SK-N-SH treated with all-trans-retinoic acid at 6 μM for 48 hours (cell line): Measurements from ENCODE around the gene MS4A1.
"Not testable (repeated sequence)": the region's sequence is repeated elsewhere in the genome, so short reads cannot be mapped to it uniquely, and the experiment has no call there.

Experiments used
- ATAC-seq: fragments of 200-7000 bp; cut with Tn5 transposase; 3 replicates; pipeline ENCODE4 v1.9.1; 2020; ENCODE audit warnings: mild to moderate bottlenecking, moderate library complexity
- ARNTL ChIP-seq: fragments of 450-650 bp; formaldehyde crosslinking; IDR thresholded peaks from 2 replicates; pipeline ENCODE4 v1.5.0; 2020; ENCODE audit warnings: low read depth, mild to moderate bottlenecking, moderate library complexity, borderline replicate concordance
- BACH2 ChIP-seq: fragments of 250-450 bp; sonication (Bioruptor Pico); IDR thresholded peaks from 2 replicates; pipeline ENCODE4 v1.9.0; 2021; ENCODE audit warnings: mild to moderate bottlenecking, borderline replicate concordance
- ESRRG ChIP-seq: fragments of 250-450 bp; sonication (Bioruptor Pico); IDR thresholded peaks from 2 replicates; pipeline ENCODE4 v1.6.1; 2021; ENCODE audit warnings: mild to moderate bottlenecking
- SNAI2 ChIP-seq: fragments of 250-450 bp; sonication (Bioruptor Pico); IDR thresholded peaks from 2 replicates; pipeline ENCODE4 v1.5.0; 2020; ENCODE audit warnings: mild to moderate bottlenecking, moderate library complexity
- TOX ChIP-seq: fragments of 250-450 bp; sonication (Bioruptor Pico); IDR thresholded peaks from 2 replicates; pipeline ENCODE4 v1.8.0; 2021; ENCODE audit warnings: mild to moderate bottlenecking, moderate library complexity, borderline replicate concordance
- ZFP3 ChIP-seq: fragments of 250-450 bp; sonication (Bioruptor Pico); IDR thresholded peaks from 2 replicates; pipeline ENCODE4 v1.5.0; 2020; ENCODE audit warnings: mild to moderate bottlenecking, moderate library complexity
- ZFP30 ChIP-seq: fragments of 450-650 bp; formaldehyde crosslinking; IDR thresholded peaks from 2 replicates; pipeline ENCODE4 v1.5.0; 2022; ENCODE audit warnings: mild to moderate bottlenecking, moderate library complexity
- ZNF565 ChIP-seq: fragments of 450-650 bp; formaldehyde crosslinking; conservative IDR thresholded peaks from 2 replicates; pipeline ENCODE4 v1.5.0; 2020; ENCODE audit warnings: low read depth, mild to moderate bottlenecking, moderate library complexity
- ZNF70 ChIP-seq: fragments of 450-650 bp; formaldehyde crosslinking; IDR thresholded peaks from 2 replicates; pipeline ENCODE4 v1.5.0; 2020; ENCODE audit warnings: mild to moderate bottlenecking, moderate library complexity
- TF ChIP-seq, protein P1 (sequence below): fragments of 250-450 bp; sonication (Bioruptor Pico); IDR thresholded peaks from 2 replicates; pipeline ENCODE4 v1.5.0; 2020; ENCODE audit warnings: mild to moderate bottlenecking, moderate library complexity
- TF ChIP-seq, protein P2 (sequence below): fragments of 250-450 bp; sonication (Bioruptor Pico); IDR thresholded peaks from 2 replicates; pipeline ENCODE4 v1.8.0; 2020; ENCODE audit warnings: mild to moderate bottlenecking, moderate library complexity, borderline replicate concordance
- TF ChIP-seq, protein P3 (sequence below): fragments of 250-450 bp; sonication (Bioruptor Pico); IDR thresholded peaks from 2 replicates; pipeline ENCODE4 v1.5.1; 2020; ENCODE audit warnings: low read depth, mild to moderate bottlenecking, moderate library complexity
- TF ChIP-seq, protein P4 (sequence below): fragments of 250-450 bp; sonication (Bioruptor Pico); IDR thresholded peaks from 2 replicates; pipeline ENCODE4 v1.5.1; 2021; ENCODE audit warnings: mild to moderate bottlenecking, moderate library complexity

MS4A1 gene

DNA sequence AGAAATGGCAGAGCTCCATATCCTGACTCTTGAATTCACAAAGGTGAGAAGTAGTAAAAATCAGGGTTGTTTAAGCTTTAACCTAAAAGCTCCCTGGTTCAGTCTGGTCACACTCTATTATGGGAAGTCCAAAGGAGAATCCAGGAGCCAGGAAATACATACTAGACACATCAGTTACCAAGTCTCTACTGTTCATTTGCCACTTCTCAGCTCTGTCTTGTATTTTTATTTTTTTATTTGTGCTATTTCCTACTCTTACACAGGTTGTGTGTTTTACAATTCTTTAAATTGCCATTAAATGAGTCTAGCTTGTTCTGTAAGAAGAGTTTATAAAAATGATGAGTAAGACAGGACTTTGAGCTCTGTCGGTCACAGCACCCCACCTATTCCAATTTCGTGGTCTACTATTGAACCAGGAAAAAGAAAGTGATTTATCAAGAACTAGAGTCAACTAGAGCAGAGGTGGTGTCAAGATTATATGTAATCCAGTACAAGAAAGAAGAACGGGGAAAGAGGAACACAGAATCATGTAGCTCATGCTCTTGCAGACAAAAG is 46.7 kb downstream of the MS4A1 start (continued):
- no peak for TF ChIP-seq BACH2
- no peak for TF ChIP-seq ESRRG
- TF ChIP-seq, protein P1, sequence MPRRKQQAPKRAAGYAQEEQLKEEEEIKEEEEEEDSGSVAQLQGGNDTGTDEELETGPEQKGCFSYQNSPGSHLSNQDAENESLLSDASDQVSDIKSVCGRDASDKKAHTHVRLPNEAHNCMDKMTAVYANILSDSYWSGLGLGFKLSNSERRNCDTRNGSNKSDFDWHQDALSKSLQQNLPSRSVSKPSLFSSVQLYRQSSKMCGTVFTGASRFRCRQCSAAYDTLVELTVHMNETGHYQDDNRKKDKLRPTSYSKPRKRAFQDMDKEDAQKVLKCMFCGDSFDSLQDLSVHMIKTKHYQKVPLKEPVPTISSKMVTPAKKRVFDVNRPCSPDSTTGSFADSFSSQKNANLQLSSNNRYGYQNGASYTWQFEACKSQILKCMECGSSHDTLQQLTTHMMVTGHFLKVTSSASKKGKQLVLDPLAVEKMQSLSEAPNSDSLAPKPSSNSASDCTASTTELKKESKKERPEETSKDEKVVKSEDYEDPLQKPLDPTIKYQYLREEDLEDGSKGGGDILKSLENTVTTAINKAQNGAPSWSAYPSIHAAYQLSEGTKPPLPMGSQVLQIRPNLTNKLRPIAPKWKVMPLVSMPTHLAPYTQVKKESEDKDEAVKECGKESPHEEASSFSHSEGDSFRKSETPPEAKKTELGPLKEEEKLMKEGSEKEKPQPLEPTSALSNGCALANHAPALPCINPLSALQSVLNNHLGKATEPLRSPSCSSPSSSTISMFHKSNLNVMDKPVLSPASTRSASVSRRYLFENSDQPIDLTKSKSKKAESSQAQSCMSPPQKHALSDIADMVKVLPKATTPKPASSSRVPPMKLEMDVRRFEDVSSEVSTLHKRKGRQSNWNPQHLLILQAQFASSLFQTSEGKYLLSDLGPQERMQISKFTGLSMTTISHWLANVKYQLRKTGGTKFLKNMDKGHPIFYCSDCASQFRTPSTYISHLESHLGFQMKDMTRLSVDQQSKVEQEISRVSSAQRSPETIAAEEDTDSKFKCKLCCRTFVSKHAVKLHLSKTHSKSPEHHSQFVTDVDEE (CRISPR knock-in tag) = no peak
- TF ChIP-seq ARNTL (CRISPR knock-in tag) = no peak
- TF ChIP-seq SNAI2 (CRISPR knock-in tag) = no peak
- no peak for TF ChIP-seq TOX (CRISPR knock-in tag)

DNA sequence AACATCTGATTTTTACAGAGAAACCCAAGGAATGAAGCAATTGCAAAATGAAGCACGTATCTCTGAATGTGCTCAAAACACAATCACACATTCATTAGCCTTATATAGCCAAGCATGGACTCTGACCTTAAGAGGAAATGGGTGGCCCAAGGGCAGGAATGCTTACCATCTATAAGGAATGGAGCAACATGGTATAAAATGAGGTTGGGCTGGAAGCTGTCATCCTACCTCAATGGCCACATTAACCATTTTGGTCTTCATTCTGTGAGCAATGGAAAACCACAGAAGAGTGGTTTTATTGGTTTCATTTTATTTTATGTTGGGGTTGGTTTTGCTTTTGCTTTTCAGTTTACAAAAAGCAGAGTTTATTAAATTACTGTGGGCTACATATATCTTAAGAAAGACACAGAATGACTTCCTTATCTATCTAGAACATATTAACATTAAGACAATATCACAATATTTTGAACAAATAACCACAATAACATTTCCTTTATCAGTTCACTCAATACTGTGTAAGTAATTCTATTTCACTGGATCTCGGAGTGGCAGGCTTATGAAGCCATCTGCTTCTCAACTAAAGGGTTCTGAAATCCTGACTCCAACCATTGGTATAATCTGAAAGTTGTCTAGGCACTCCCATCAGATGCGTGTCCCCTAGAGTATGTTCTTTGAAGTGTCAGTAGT is 48.7 kb downstream of the MS4A1 start:
- ATAC-seq = no peak
- TF ChIP-seq, protein P1 (CRISPR knock-in tag) = no peak
- TF ChIP-seq BACH2 = no peak
- no peak for TF ChIP-seq ZNF70 (CRISPR knock-in tag)
- TF ChIP-seq ZFP3 (CRISPR knock-in tag) = no peak
- TF ChIP-seq, protein P2, sequence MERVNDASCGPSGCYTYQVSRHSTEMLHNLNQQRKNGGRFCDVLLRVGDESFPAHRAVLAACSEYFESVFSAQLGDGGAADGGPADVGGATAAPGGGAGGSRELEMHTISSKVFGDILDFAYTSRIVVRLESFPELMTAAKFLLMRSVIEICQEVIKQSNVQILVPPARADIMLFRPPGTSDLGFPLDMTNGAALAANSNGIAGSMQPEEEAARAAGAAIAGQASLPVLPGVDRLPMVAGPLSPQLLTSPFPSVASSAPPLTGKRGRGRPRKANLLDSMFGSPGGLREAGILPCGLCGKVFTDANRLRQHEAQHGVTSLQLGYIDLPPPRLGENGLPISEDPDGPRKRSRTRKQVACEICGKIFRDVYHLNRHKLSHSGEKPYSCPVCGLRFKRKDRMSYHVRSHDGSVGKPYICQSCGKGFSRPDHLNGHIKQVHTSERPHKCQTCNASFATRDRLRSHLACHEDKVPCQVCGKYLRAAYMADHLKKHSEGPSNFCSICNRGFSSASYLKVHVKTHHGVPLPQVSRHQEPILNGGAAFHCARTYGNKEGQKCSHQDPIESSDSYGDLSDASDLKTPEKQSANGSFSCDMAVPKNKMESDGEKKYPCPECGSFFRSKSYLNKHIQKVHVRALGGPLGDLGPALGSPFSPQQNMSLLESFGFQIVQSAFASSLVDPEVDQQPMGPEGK (CRISPR knock-in tag) = no peak
- TF ChIP-seq, protein P3, sequence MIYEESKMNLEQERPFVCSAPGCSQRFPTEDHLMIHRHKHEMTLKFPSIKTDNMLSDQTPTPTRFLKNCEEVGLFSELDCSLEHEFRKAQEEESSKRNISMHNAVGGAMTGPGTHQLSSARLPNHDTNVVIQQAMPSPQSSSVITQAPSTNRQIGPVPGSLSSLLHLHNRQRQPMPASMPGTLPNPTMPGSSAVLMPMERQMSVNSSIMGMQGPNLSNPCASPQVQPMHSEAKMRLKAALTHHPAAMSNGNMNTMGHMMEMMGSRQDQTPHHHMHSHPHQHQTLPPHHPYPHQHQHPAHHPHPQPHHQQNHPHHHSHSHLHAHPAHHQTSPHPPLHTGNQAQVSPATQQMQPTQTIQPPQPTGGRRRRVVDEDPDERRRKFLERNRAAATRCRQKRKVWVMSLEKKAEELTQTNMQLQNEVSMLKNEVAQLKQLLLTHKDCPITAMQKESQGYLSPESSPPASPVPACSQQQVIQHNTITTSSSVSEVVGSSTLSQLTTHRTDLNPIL (CRISPR knock-in tag) = no peak
- TF ChIP-seq, all 23 proteins: peak for 0

DNA sequence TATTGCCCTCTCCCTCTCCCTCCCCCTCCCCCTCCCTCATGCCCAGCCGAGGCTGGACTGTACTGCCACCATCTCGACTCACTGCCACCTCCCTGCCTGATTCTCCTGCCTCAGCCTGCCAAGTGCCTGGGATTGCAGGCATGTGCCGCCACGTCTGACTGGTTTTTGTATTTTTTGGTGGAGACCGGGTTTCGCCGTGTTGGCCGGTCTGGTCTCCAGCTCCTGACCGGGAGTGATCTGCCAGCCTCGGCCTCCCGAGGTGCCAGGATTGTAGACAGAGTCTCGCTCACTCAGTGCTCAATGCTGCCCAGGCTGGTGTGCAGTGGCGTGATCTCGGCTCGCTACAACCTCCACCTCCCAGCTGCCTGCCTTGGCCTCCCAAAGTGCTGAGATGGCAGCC is 54.0 kb downstream of the MS4A1 start:
- not testable (repeated sequence) for ATAC-seq

DNA sequence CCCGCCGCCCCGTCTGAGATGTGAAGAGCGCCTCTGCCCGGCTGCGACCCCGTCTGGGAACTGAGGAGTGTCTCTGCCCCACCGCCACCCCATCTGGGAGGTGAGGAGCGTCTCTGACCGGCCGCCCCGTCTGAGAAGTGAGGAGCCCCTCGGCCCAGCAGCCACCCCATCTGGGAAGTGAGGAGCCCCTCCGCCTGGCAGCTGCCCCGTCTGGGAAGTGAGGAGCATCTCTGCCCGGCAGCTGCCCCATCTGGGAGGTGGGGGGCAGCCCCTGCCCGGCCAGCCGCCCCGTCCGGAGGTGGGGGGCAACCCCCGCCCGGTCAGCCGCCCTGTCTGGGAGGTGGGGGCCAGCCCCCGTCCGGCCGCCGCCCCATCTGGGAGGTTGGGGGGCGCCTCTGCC is 54.6 kb downstream of the MS4A1 start:
- not testable (repeated sequence) for ATAC-seq

DNA sequence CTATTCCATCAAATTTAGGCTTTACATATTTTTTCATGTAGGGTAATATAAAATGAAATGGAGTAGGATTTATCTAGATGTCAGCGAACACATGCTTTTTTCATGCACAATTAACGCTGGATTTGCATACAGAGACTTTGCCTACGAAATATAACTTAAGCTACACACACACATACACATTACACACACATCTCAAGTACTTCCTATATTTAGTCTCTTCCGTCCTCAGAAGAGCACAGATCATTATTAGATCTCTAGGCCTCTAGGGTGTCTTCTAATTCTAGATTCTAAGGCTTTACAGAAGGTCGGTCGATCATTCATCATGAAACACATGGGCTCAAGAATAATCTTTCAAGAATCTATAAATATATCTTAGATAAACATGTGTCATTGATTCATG is 55.7 kb downstream of the MS4A1 start:
- no peak for ATAC-seq
- no peak for TF ChIP-seq ZNF565 (CRISPR knock-in tag)
- TF ChIP-seq ZFP30 (CRISPR knock-in tag) = no peak
- TF ChIP-seq, protein P4, sequence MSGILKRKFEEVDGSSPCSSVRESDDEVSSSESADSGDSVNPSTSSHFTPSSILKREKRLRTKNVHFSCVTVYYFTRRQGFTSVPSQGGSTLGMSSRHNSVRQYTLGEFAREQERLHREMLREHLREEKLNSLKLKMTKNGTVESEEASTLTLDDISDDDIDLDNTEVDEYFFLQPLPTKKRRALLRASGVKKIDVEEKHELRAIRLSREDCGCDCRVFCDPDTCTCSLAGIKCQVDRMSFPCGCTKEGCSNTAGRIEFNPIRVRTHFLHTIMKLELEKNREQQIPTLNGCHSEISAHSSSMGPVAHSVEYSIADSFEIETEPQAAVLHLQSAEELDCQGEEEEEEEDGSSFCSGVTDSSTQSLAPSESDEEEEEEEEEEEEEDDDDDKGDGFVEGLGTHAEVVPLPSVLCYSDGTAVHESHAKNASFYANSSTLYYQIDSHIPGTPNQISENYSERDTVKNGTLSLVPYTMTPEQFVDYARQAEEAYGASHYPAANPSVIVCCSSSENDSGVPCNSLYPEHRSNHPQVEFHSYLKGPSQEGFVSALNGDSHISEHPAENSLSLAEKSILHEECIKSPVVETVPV (CRISPR knock-in tag) = no peak
- TF ChIP-seq ESRRG = no peak
- no peak for TF ChIP-seq SNAI2 (CRISPR knock-in tag)
- no peak for TF ChIP-seq ZFP3 (CRISPR knock-in tag)
